NCI-H510A treated with DMSO at 0.1 percent for 48 hours (cell line): ENCODE measurements around the gene WHRN.
A peak's percentile ranks its signal among the peaks of the same experiment; 100 is the strongest.

Experiments used
- DNase-seq: peaks from one replicate; lab custom pipeline; 2025; lab: John Stamatoyannopoulos, UW

The WHRN gene

DNA sequence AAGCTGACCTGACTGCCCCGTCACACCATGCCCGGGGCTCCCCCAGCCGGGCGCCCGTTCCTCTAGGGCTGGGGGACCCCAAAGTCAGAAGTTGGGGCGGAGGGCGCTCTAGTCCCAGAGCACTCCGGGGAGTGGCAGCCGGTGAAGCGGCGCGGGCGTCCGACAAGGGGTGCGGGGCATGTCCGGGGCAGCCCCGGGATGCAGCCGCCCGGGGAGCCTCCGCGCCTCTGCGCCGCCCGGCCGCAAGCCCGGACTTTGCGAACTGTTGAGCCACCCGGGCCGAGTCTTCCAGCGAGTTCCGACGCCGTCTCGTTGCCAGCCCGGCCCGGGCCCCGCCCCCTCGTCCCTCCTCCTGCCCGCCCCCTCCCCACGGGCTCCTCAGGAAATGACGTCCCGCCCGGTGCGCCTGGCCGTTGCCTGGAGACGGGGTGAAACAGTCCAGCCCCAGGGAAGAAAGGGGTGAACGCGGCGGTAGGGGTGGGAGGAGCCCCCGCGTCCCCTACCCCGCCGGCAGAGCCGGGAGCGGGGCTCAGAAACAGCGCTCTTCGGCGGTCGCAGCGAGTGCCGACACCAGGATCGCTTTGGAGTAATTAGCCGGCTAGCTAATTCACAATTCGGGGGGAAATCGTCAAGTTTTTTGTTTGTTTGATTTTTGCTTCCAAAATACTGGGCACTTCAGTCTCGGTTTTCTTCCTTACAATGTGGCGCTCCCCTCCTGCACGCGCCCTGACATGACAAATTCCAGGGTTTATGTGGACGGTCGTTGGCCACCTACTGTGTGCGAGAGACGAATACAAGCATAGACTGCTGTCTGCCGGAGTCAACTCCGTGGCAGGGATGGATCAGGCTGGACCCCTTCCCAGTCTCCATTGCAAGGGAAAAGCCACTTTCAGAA lies at the start of gene WHRN:
WHRN (minus strand) TSS at position 287 of the 895 bp plus-strand sequence. CDS start 672 bp downstream, outside the sequence.
- peak; percentile 89 for DNase-seq

DNA sequence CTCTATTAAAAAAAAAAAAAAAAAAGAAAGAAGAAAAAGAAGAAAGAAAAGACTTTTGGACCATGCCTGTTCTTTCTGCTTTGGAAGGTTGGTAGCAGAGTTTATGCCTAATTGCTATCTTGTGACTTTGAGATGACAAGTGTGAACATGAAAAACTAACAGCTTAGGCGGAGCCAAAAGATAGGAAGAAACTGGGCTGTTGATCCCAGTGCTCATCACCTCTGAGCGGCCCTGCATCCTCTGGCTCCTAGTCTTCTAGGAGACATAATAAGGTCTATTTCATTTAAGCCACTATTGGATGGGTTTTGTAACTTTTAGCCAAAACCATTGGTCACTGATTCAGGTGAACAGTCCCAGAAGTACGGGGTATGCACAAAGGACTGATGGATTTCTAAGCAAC lies 47.9 kb upstream of the WHRN start:
- DNase-seq: no peak

DNA sequence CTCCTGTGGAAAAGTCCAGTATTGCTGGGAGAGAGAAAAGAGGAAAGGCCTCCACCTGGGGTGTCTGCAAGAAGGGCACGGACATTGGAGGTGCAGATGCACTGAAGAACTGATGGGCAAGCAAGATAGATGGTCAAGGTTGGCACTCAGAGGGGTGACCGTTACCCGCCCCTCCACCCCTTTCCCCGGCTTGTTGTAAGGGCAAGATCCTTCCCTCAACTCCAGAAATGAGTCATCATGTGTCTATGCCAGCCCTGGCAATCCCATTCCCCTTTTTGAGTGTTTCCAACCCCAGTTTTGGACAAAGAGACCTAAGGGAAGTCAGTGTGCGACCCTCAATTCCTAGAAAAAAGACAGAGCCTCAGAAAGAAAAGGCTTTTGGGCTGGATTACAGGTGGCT lies 47.4 kb upstream of the WHRN start:
- no peak for DNase-seq

DNA sequence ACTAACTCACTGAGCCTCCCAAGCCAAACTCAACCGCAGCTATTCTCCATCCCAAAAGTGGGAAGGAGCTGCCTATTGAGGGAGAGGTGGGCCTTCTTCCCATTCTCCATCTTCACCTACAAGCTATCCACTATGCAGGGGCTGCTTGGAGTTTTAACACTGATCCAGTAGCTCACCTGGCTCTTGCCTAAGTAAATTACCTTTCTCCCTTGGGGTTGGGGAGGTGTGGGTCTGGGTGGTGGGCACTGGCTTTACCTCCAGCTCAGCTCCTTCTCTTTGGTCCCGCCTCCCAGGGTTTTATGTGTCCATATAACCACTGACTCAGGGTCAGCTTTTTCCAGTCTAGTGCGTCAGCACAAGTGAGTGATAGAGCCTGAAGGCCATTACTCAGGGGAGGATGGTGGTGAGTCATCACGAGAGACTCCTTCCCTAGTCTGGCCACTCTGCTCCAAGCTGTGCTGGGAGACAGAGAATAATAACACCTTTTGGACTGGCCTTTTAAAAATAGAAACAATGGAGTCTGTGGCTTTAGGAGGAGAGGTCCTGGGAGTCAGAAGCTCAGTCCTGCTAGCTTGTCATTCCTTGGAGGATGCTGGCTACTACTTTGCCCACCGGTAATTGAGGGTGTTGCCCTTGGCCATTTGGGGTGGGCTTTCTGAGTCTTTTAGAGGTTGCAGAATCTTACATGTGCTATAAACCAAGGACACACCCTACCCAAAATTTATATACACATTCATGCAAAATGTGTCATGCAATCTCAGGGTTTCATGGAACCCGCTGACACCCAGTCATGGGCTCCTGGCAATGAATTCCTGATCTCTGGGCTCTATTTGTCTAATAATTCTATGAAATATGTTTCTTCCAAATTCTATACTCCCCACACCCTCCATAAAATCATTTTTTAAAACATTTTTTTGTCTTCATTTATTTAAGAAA lies 46.7 kb upstream of the WHRN start:
- DNase-seq: no peak

DNA sequence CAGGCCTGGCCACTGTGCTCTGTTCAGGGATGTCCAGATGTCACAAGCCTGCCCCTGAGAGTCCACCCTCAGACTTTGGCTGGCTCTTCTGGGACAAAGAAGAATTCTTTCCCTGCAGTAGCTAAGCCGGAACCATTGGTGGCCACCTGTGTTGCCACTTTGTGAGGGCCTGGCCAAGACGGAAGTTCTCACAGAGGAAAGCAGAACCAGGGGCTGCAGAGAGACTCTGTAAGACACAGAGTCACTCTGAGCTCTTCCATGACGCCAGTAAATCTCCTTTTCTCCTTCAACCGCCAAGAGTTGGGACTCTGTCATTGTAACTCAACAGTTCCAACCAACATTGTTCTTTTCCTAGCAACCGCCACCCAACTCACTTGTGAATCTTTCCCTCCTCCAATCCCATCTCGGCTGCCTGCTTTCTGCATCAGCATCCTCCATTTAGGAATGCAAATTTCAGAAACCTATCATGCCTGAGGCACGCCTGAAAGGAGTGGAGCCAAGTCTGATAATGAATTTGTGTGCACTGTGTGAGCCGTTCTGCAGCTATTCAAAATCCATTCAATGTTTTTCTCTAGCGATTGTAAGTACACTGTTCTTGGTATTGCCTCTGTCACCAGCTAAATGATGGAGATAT lies 44.5 kb upstream of the WHRN start:
- DNase-seq: no peak

DNA sequence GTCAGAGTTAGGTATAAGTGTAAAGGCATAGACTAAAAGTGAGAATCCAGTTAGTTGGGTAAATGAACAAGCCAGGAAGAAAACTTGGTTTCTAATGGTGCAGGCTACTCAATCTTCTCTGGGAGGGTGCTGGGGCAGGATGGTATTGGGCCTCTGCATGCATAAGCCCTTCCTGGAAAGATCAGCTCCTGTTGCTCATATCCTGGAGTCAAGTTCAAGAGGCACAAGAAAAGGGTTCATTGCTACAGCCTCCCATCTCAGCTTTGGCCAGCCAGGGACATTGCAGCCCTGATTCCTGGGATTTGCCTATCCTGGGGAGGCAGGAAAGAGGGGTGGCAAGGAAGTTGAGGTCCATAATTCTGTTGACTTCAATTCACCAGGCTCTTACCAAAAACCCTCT lies 41.6 kb upstream of the WHRN start:
- no peak for DNase-seq

DNA sequence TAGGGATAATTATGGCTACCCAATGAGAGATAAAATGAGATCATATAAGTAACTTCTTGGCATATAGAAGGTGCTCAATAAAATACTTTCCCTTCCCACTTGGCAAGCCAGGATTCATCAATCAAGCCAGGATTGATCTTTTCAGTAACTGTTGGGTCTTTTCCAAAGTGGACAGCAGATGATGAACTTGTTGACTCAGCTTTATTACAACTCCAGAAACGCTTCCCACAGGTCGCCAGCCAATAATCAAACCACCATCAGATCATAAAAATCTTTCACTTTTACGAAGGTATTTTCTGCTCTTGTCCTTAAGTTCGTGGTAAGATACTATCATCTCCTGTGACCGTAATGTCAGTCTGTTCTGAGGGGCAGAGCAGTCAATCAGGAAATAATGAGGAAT lies 39.8 kb upstream of the WHRN start:
- DNase-seq: no peak

DNA sequence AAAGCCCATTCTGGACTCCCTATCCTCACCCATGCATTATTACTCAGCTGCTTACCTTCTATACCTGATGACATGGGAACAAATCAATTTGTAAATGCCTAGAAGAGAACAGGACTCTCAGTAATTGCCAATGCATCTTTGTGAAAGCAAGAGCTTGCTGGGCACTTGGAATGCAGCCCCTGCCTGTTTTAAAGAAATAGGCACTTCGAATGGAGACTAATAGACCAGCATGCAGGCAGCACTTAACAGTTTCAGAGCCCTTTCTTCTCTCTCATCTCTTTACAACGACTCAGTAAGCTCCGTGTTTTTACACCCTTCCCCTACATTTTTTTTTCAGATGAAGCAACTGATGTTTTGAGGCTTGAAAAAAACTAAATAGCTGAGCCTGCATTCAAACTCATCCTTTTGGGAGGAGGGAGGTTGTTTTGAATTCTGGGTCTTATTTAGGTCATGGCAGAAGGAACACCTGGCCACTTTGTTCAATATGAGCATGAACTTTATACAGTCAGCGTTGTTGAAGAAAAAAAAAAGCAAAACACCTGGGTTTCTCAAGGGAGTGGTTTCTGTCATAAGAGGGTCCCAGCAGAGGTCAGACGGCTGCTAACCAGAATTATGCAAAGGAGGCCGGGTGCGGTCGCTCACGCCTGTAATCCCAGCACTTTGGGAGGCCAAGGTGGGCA lies 34.6 kb upstream of the WHRN start:
- DNase-seq: no peak

DNA sequence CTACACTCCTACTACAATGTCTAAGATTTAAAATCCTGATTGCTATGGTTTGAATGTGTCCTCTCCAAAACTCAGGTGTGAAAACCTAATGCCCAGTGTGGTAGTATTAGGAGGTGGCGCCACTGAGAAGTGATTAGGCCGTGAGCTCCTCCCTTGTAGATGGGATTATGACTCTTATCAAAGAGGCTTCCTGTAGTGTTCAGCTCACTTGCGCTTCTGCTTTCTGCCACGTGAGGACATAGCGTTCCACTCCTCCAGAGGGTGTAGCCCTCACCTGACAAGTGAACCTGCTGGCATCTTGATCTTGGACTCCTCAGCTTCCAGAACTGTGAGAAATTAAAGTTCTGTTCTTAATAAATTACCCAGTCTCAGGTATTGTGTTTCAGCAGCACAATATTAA lies 33.0 kb upstream of the WHRN start:
- peak; percentile 25 for DNase-seq

DNA sequence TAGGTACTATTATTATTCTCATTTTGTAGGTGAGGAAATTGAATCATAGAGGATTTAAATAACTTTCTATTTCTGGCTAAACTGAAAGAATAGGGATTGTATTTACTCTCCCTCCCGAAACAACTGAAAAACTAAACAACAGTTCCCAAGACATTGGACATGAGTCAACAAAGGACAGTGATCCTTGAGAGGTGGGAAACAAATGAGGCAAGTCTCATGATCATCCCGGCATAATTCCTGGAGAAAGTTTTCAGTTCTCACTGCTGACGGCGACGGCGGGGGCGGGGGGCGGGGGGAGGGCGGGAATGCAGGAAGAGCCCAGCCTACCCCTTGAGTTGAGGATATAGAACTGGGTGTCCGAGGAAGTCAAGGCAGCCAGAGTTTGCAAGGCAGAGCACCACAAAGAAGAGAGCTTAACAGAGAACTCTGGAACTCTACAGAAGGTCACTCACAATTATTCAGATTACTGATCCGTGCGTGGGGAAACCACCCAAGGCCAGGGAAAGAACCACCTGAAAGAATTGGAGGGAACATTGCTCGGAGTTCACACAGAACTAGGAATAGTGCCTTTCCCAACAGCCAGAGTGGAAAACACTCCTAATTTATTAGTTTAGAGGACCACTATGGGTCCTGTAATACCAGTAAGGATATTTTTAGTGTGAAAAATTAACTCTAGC lies 27.4 kb upstream of the WHRN start:
- DNase-seq: no peak

DNA sequence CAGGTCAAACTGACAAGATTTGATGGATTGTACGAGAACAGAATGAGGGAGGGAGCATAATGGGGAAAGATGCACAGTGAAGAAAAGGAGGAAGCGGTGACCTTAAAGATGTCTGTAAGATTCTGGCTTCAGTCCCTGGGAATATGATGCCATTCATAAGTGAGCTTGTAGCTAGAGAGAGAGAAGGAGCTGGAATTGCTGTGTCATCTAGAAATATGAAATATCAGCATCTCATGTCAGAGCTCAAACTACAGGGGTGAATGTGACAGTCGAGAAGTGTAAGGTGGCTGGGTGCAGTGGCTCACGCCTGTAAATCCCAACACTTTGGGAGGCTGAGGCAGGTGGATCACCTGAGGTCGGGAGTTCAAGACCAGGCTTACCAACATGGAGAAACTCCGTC lies 24.0 kb upstream of the WHRN start:
- no peak for DNase-seq

DNA sequence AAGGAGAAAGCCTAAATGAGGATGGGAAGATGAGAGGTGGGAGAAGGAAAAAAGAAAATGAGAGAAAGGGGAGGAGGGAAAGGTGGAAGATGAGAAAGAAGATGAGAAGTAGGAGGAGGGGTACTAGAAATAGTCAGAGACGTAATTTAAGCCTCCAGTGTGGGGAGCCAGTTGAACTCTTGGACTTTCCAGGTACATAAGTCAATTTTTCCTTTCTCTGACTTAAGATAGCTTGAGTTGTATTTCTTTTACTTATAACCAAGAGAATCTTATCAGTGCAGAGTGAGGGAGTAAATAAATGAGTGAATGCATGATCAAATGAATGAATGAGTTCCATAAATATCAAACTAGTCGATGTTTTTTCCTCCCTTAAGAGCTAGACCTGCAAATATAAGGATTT lies 21.5 kb upstream of the WHRN start:
- DNase-seq: no peak

DNA sequence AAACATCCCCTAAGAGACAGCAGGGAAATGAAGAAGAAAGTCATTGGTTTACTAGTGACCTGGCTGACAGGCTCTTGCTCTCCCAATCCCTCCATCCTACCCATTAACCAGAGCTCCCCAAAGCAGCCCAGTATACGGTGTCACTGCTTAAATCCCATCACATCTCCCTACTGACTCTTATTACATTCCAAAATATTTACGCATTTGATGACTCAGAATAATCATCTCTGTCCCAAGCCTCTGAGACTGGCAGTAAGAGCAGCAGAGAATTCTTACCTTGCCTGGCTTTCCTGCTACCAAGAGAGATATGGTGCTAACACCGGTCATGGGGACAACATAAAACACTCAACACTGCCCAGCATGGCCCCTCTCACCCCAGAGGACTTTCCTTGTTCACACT lies 20.2 kb upstream of the WHRN start:
- no peak for DNase-seq

DNA sequence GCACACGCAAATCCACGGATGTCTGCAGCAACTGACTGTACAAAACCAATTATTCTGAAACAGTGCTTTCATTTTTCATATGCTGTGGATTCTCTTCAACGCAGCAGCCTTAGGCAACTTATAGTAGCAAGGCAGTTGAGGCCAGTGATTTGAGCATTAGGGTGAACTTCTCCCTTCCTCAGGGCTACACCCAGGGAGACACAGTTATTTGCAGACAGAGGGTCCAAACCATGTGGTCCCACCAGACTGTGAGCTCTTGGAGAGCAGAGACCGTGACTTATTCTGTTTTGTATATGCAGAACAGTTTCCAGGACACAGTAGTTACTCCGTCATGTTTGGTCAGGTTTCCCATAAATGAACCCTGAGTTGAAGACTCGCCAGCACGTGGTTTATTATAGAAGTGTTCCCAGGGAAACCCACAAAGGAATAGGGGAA lies 19.0 kb upstream of the WHRN start:
- DNase-seq: no peak

DNA sequence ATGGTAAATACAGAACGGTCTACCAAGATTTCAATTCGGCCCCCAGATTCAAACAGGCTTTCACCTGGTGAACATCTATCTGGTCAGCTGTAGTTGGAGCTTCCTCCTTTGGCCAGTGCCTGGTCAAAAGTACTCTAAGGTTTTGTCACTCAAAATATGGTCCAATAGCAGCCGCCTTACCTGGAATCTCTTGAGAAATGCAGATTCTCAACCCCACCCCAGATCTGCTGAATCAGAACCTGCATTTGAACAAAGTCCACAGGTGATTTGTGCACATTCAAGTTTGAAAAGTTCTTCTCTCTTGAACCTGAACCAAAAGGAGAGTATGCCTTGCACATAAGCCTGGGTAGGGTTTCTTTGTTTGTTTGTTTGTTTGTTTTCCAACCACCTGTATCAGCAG lies 17.6 kb upstream of the WHRN start:
- no peak for DNase-seq

DNA sequence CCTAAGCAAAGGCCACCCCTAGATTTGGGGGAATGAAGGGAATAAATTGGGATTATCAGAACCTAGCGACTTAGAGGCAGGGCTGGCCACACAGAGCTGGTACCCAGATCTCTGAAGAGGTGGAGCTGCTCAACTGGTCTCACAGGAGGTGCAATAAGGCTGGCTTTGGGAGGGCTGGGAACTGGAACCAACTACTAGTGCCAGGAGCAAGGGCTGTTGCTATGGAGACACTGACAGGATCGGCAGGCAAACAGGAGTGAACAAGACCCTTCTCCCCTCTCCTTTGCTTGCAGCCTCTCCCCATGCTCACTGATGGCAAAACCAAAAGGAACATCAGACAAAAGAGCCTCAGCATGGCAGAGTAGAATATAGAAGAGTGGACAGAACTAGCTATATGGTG lies 17.0 kb upstream of the WHRN start:
- DNase-seq: no peak

DNA sequence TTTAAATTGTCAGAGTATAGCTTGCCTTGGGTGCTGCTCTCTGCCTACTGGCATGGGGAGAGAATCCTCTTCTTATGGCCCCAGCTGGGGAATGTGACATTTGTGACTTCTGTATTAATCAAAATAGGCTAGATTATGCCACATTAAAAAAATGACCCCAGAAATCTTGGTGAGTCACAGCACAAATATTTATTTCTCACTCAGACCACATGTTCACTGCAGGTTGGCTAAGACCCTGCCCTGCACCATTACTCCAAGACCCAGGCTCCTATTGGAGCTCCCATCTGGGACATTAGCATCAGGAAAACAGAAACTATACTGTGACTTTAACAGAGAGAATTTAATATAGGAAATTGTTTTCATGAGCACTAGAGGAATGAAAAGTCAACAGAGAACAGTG lies 16.6 kb upstream of the WHRN start:
- no peak for DNase-seq

DNA sequence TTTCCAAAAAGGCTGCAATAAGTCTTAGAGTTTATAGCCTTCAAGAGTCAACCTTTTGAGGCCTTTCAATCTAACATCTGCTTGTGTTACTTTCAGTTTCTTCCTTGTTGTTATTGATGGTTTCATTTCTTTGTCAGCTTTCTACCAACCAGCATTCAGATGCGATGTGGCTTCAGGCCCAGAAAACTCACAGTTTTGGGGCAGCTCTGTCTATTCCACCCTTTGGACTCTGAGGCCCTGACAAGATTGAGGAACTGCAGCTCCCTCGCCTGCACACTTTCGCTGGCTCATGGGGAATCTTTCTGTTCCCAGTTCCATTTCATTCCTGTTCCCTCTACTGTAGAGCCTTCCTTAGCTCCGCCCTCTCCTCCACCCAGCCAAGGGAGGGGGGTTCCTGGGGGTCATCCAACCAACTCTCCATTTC lies 13.3 kb upstream of the WHRN start:
- no peak for DNase-seq

DNA sequence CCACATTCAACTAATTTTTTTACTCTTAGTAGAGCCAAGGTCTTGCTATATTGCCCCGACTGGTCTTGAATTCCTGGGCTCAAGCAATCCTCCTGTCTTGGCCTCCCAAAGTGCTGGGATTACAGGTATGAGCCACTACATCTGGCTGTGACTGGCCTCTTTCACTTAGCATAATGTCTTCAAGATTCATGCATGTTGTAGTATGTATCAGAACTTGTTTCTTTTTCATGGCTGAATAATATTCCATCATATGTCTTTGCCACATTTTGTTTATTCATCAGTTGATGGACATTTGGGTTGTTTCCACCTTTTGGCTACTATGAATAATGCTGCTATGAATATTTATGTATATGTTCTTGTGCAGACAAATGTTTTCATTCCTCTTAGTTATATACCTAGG lies 12.8 kb upstream of the WHRN start:
- DNase-seq: no peak

DNA sequence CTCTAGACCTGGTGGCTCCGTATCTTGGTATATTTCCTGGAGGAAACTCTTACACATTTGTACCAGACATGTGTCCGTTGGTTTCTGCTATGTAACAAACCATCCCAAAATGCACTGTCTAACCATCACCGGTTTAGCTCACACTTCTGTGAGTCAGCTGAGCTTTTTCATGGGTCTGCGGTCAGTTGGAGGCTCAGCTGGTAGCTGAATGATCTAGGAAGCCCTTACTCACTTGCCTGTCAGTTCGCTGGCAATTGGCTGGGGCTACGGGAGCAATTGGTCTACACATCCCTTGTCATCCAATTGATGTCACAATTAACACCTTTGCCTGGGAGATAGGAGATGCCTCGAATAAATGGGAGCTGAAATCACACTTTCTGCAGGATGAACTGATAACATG lies 11.6 kb upstream of the WHRN start:
- DNase-seq: no peak

DNA sequence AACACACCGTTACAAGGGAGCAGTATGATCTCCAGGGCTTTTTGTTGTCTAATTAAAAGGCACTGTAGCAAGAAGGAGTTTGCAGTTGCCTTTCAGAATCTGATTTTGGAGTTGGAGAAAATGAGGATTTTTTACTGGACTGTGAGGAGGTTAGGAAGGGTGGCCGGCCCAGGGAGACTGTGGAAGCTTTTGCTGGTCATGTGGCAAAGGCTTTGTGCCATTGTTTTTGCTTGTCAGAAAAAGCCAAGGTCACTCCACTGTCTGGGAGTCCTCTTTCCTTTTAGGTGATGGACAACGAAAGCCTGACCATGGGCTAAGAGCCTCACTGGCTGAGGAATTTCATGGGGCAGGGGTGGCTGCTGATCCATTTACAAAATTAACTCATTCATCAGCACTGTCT lies 10.3 kb upstream of the WHRN start:
- DNase-seq: no peak

DNA sequence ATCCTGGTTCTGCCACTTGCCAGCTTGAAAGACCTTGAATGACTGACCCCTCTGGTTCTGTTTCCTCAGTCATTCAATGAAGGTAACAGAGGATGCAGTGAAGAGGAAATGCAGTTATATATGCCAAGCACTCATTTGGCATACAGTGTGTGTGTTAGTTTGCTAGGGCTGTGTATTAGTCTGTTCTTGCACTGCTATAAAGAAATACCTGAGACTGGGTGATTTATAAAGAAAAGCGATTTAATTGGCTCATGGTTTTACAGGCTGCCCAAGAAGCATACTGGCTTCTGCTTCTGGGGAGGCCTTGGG lies 8.6 kb upstream of the WHRN start:
- DNase-seq: no peak
